Parathyroid adenoma (tissue), 2 donors: ENCODE data around the gene ABCD2.
"Not testable (repeated sequence)": the region's sequence is repeated elsewhere in the genome, so short reads cannot be mapped to it uniquely, and the experiment has no call there.

Source experiments
- H2AFZ ChIP-seq: fragments of 300-600 bp; sonication (generic); one replicate; pipeline ENCODE4 v1.7.0; 2017; ENCODE audit warnings: antibody characterized with exemption, mild to moderate bottlenecking
- H3K27ac ChIP-seq: fragments of 300-600 bp; sonication (generic); one replicate; pipeline ENCODE4 v1.7.0; 2017
- H3K27me3 ChIP-seq: fragments of 300-600 bp; sonication (generic); one replicate; pipeline ENCODE4 v1.7.0; 2017; ENCODE audit warnings: low read length; ENCODE audit not compliant: control insufficient read depth, insufficient read depth
- H3K36me3 ChIP-seq: fragments of 300-600 bp; sonication (generic); one replicate; pipeline ENCODE4 v1.7.0; 2017; ENCODE audit warnings: low read length; ENCODE audit not compliant: control insufficient read depth, insufficient read depth
- H3K4me1 ChIP-seq: fragments of 300-600 bp; sonication (generic); one replicate; pipeline ENCODE4 v1.7.0; 2017; ENCODE audit warnings: control low read depth
- H3K4me2 ChIP-seq: fragments of 300-600 bp; sonication (generic); one replicate; pipeline ENCODE4 v1.7.0; 2017; ENCODE audit warnings: low read length
- H3K4me3 ChIP-seq: fragments of 300-600 bp; sonication (generic); one replicate; pipeline ENCODE4 v1.7.0; 2017; ENCODE audit warnings: low read depth, low read length
- H3K79me2 ChIP-seq: fragments of 300-600 bp; sonication (generic); one replicate; pipeline ENCODE4 v1.7.0; 2017; ENCODE audit warnings: control low read depth
- H3K9ac ChIP-seq: fragments of 300-600 bp; sonication (generic); one replicate; pipeline ENCODE4 v1.7.0; 2017; ENCODE audit warnings: mild to moderate bottlenecking
- H3K9me3 ChIP-seq: fragments of 300-600 bp; sonication (generic); one replicate; pipeline ENCODE4 v1.7.0; 2017; ENCODE audit warnings: low read length; ENCODE audit not compliant: control insufficient read depth
- CTCF ChIP-seq: fragments of 300-600 bp; sonication (generic); IDR thresholded peaks from one replicate; pipeline ENCODE4 v1.7.0; 2017; ENCODE audit warnings: antibody characterized with exemption, mild to moderate bottlenecking
- donor health status: primary hyperparathyroidism.

Gene ABCD2

GRCh38 chr12:39538679-39539104, 80.9 kb downstream of the ABCD2 start:
- no peaks in the 10 kb centered on the region for H3K79me2 ChIP-seq
- no peaks in the 10 kb centered on the region for H3K9me3 ChIP-seq
- TF ChIP-seq CTCF = no peak

GRCh38 chr12:39533951-39534350, 85.7 kb downstream of the ABCD2 start:
- Histone ChIP-seq H3K27me3 (no peaks in the 10 kb centered on the region), H3K36me3 (no peaks in the 10 kb centered on the region), H3K79me2 (no peaks in the 10 kb centered on the region), H2AFZ (no peak overlapping the region), H3K4me1 (no peaks in the 10 kb centered on the region), H3K27ac (no peak overlapping the region), H3K4me3 (no peak overlapping the region), H3K4me2 (no peak overlapping the region), H3K9me3 (no peaks in the 10 kb centered on the region), H3K9ac (no peak overlapping the region)
- no peak for TF ChIP-seq CTCF

More at GRCh38 chr12:39538679-39539104, 80.9 kb downstream of the ABCD2 start:
- no peak overlapping the region for H3K4me2 ChIP-seq
- no peak overlapping the region for H3K9ac ChIP-seq
- no peaks in the 10 kb centered on the region for H3K4me1 ChIP-seq
- no peak overlapping the region for H3K27ac ChIP-seq
- H3K36me3 ChIP-seq = no peaks in the 10 kb centered on the region
- no peak overlapping the region for H2AFZ ChIP-seq
- H3K27me3 ChIP-seq = no peaks in the 10 kb centered on the region
- H3K4me3 ChIP-seq = no peak overlapping the region

GRCh38 chr12:39532448-39532847, 87.2 kb downstream of the ABCD2 start:
- no peak overlapping the region for H3K27ac ChIP-seq
- H3K27me3 ChIP-seq = no peaks in the 10 kb centered on the region
- H2AFZ ChIP-seq = no peak overlapping the region

GRCh38 chr12:39526974-39527373, 92.6 kb downstream of the ABCD2 start:
- no peaks in the 10 kb centered on the region for H3K27me3 ChIP-seq
- H3K4me2 ChIP-seq = no peak overlapping the region
- H3K27ac ChIP-seq = no peak overlapping the region
- no peak overlapping the region for H3K9ac ChIP-seq
- no peaks in the 10 kb centered on the region for H3K4me1 ChIP-seq
- H3K79me2 ChIP-seq = no peaks in the 10 kb centered on the region
- no peak overlapping the region for H2AFZ ChIP-seq
- TF ChIP-seq CTCF = no peak
- no peaks in the 10 kb centered on the region for H3K36me3 ChIP-seq
- no peaks in the 10 kb centered on the region for H3K9me3 ChIP-seq
- no peak overlapping the region for H3K4me3 ChIP-seq

More at GRCh38 chr12:39532448-39532847, 87.2 kb downstream of the ABCD2 start:
- Histone ChIP-seq H3K36me3 (no peaks in the 10 kb centered on the region), H3K79me2 (no peaks in the 10 kb centered on the region), H3K9ac (no peak overlapping the region), H3K4me1 (no peaks in the 10 kb centered on the region), H3K4me2 (no peak overlapping the region), H3K9me3 (no peaks in the 10 kb centered on the region), H3K4me3 (no peak overlapping the region)
- no peak for TF ChIP-seq CTCF

GRCh38 chr12:39522167-39522566, 97.4 kb downstream of the ABCD2 start:
- H3K79me2 ChIP-seq, H3K27me3 ChIP-seq, H3K9ac ChIP-seq, H3K27ac ChIP-seq, H3K4me1 ChIP-seq, H2AFZ ChIP-seq, H3K4me2 ChIP-seq, H3K36me3 ChIP-seq, H3K4me3 ChIP-seq, H3K9me3 ChIP-seq: not testable (repeated sequence)
